Measurements from ENCODE around the gene PSMD12. TPM values are rescaled to one million over a fixed set of nuclear protein-coding genes. Genes with fewer than 3 reads are reported as not detected.
"Not testable (repeated sequence)": the region's sequence is repeated elsewhere in the genome, so short reads cannot be mapped to it uniquely, and the experiment has no call there.

The PSMD12 gene
- total RNA-seq, 1 donor from 2014 or later: 56.2 TPM

GRCh38 chr17:67315865-67316264 lies 50.5 kb downstream of the PSMD12 start:
- DNase-seq (ENCODE audit: low spot score): no peak

- no peak for DNase-seq (ENCODE audit: low spot score)
Measured at GRCh38 chr17:67312265-67312664, 54.1 kb downstream of the PSMD12 start.

- DNase-seq (ENCODE audit: low spot score): no peak
Measured at GRCh38 chr17:67311575-67311974, 54.8 kb downstream of the PSMD12 start.

GRCh38 chr17:67310406-67310805 lies 56.0 kb downstream of the PSMD12 start:
- DNase-seq (ENCODE audit: low spot score): no peak

GRCh38 chr17:67305446-67306235 lies 60.7 kb downstream of the PSMD12 start:
- DNase-seq (ENCODE audit: low spot score): not testable (repeated sequence)

- DNase-seq (ENCODE audit: low spot score): no peak
Measured at GRCh38 chr17:67297454-67297960, 68.9 kb downstream of the PSMD12 start.

GRCh38 chr17:67294451-67295199 lies 71.8 kb downstream of the PSMD12 start:
- no peak for DNase-seq (ENCODE audit: low spot score)

GRCh38 chr17:67293251-67294203 lies 72.8 kb downstream of the PSMD12 start:
- no peak for DNase-seq (ENCODE audit: low spot score)

- no peak for DNase-seq (ENCODE audit: low spot score)
Measured at GRCh38 chr17:67290711-67291291, 75.6 kb downstream of the PSMD12 start.

GRCh38 chr17:67290244-67290643 lies 76.1 kb downstream of the PSMD12 start:
- no peak for DNase-seq (ENCODE audit: low spot score)

- DNase-seq (ENCODE audit: low spot score): no peak
Measured at GRCh38 chr17:67289181-67289876, 77.0 kb downstream of the PSMD12 start.

Other genes starting within 250 kb of the PSMD12 start
- gene HELZ, start 121.4 kb downstream of the PSMD12 start, total RNA-seq: 68.8 TPM
- gene PITPNC1, start 10.7 kb upstream of the PSMD12 start, total RNA-seq: 47.1 TPM

Measured in mesenteric fat pad (tissue), 1 donor.